HepG2 (cell line): ENCODE data around the gene SYTL5. TPM values are rescaled to one million over a fixed set of nuclear protein-coding genes. Genes with fewer than 3 reads are reported as not detected.

ENCODE experiments used
- ATAC-seq: fragments of 200-7000 bp; cut with Tn5 transposase; 3 replicates; pipeline ENCODE4 v1.9.1; 2020; ENCODE audit warnings: mild to moderate bottlenecking, moderate library complexity
- BruUV-seq: library from RNA; stranded (reverse); fragments of 400-500 nt; replicated peaks from 2 replicates; lab custom pipeline; 2021; lab: Mats Ljungman, UMichigan
- CTCF ChIA-PET: fragments of 300-600 bp; formaldehyde crosslinking; extraction: SDS; loops from one replicate; lab custom pipeline; 2021; ENCODE audit warnings: low total read pairs, inconsistent platforms, low intra/inter-chr PET ratio; lab: Yijun Ruan, JAX
- POLR2A ChIA-PET: fragments of 350-600 bp; sonication (Branson Sonifier 250); formaldehyde crosslinking; loops from one replicate; lab custom pipeline; 2020; ENCODE audit warnings: antibody characterized with exemption, inconsistent platforms; lab: Yijun Ruan, JAX
- DNase-seq: peaks from one replicate; pipeline ENCODE4 v3.0.0-alpha.2; 2015; ENCODE audit warnings: low spot score
- FAIRE-seq: peaks from 3 replicates; lab custom pipeline; 2011; peaks lifted over from hg19 to GRCh38; lab: Jason Lieb, UNC
- H2AFZ ChIP-seq: one replicate; pipeline ENCODE4 v1.6.1; 2011; ENCODE audit warnings: low read length, inconsistent platforms
- H3K27ac ChIP-seq: fragments of 300-600 bp; 3 replicates; pipeline ENCODE4 v1.8.0; 2011; ENCODE audit warnings: mixed run types, mild to moderate bottlenecking, mixed read lengths, low read length, inconsistent platforms; ENCODE audit not compliant: insufficient read depth; ENCODE audit errors: extremely low read length
- H3K27me3 ChIP-seq, 2 experiments: fragments of 200-600 bp in 1 of 2; 2 replicates in 1 of 2; 3 replicates in 1 of 2; pipeline versions ENCODE4 v1.6.0 to v1.8.0; 2011; ENCODE audit warnings: low read length in 2 of 2, mild to moderate bottlenecking in 2 of 2, moderate library complexity in 2 of 2, inconsistent platforms in 1 of 2; ENCODE audit not compliant: insufficient read depth in 2 of 2, control insufficient read depth in 1 of 2
- H3K36me3 ChIP-seq, 2 experiments: fragments of 200-600 bp in 1 of 2; replicated peaks in 1 of 2; 2 replicates in 1 of 2; 3 replicates in 1 of 2; pipeline versions ENCODE4 v1.5.1 to v1.8.0; 2011; ENCODE audit warnings: low read length in 2 of 2, inconsistent platforms in 1 of 2; ENCODE audit not compliant: insufficient read depth in 2 of 2, control insufficient read depth in 1 of 2
- H3K4me1 ChIP-seq: 2 replicates; pipeline ENCODE4 v1.5.1; 2012; ENCODE audit warnings: low read length, inconsistent platforms; ENCODE audit not compliant: insufficient read depth
- H3K4me2 ChIP-seq: 2 replicates; pipeline ENCODE4 v1.6.0; 2011; ENCODE audit warnings: low read depth, low read length, inconsistent platforms
- H3K4me3 ChIP-seq, 3 experiments: fragments of 200-600 bp in 1 of 3; sonication (generic), shearing (Covaris generic) in 1 of 3; replicated peaks in 1 of 3; 2 replicates each; pipeline ENCODE4 v1.5.1; 2011 to 2016; ENCODE audit warnings: low read length in 3 of 3, inconsistent platforms in 2 of 3, low read depth in 2 of 3, mild to moderate bottlenecking in 2 of 3, control low read depth in 1 of 3, mixed read lengths in 1 of 3; ENCODE audit not compliant: insufficient read depth in 1 of 3
- H3K79me2 ChIP-seq: one replicate; pipeline ENCODE4 v1.6.1; 2011; ENCODE audit warnings: low read length, inconsistent platforms; ENCODE audit not compliant: insufficient read depth
- H3K9ac ChIP-seq: 2 replicates; pipeline ENCODE4 v1.6.0; 2011; ENCODE audit warnings: mild to moderate bottlenecking, low read depth, low read length, inconsistent platforms; ENCODE audit not compliant: insufficient read depth
- H3K9me3 ChIP-seq: 2 replicates; pipeline ENCODE4 v1.5.1; 2012; ENCODE audit warnings: mild to moderate bottlenecking, low read length
- H4K20me1 ChIP-seq: 2 replicates; pipeline ENCODE4 v1.6.0; 2011; ENCODE audit warnings: inconsistent platforms, mild to moderate bottlenecking, low read length, moderate library complexity; ENCODE audit not compliant: insufficient read depth
- EZH2 ChIP-seq: conservative IDR thresholded peaks from 2 replicates; pipeline ENCODE4 v1.6.1; 2012; ENCODE audit warnings: mild to moderate bottlenecking, low read depth, low read length, moderate library complexity
- KLF12 ChIP-seq: sonication (generic); formaldehyde crosslinking; IDR thresholded peaks from 2 replicates; pipeline ENCODE4 v1.4.0; 2020; ENCODE audit warnings: missing genetic modification reagents, borderline replicate concordance
- MYNN ChIP-seq: sonication (generic); formaldehyde crosslinking; IDR thresholded peaks from 2 replicates; pipeline ENCODE4 v1.4.0; 2020; ENCODE audit warnings: mild to moderate bottlenecking, low read depth, missing genetic modification reagents
- NFIC ChIP-seq: IDR thresholded peaks from 2 replicates; pipeline ENCODE4 v1.6.1; 2012; ENCODE audit warnings: mild to moderate bottlenecking, low read length, inconsistent platforms
- TOE1 ChIP-seq: sonication (generic); formaldehyde crosslinking; IDR thresholded peaks from 2 replicates; pipeline ENCODE4 v1.4.0; 2020; ENCODE audit warnings: mild to moderate bottlenecking, missing genetic modification reagents
- ZNF296 ChIP-seq: sonication (generic); formaldehyde crosslinking; conservative IDR thresholded peaks from 2 replicates; pipeline ENCODE4 v1.5.0; 2020; ENCODE audit warnings: mild to moderate bottlenecking, missing genetic modification reagents
- ZNF44 ChIP-seq: sonication (generic); formaldehyde crosslinking; IDR thresholded peaks from 2 replicates; pipeline ENCODE4 v1.5.1; 2020; ENCODE audit warnings: mild to moderate bottlenecking, missing genetic modification reagents
- WGBS: methylation state at CpG from one replicate; pipeline ENCODE4 v1.1.6; 2017; ENCODE audit warnings: low lambda C conversion rate; 5-methylcytosine and 5-hydroxymethylcytosine counted together
- in situ Hi-C: cut with HindIII; loops from 2 replicates; pipeline ENCODE4 v1.10.0; 2017; ENCODE audit warnings: low pct_unique_long_range_greater_than_20kb; ENCODE audit not compliant: extremely low pct_ligation_motif_present
- intact Hi-C: fragments of 100-400 bp; cut with micrococcal nuclease; formaldehyde crosslinking; loops from one replicate; pipeline ENCODE4 v1.10.0; 2022; ENCODE audit not compliant: unreplicated experiment
- polyA plus RNA-seq, 8 experiments: library from polyadenylated mRNA; depleted of rRNA in 3 of 8; stranded (reverse) in 7 of 8; unstranded in 1 of 8; fragments of >200 nt; fragmentation: Illumina TruSeq in 4 of 8; extraction: Trizol in 4 of 8; gene quantifications; 2 replicates each; pipeline versions ENCODE4 v1.2.1 to v1.2.3, GENCODE V29; 2011 to 2016; ENCODE audit warnings: low read depth in 4 of 8, missing spikeins in 1 of 8, mixed read lengths in 1 of 8; ENCODE audit not compliant: insufficient read depth in 1 of 8
- total RNA-seq, 5 experiments: library from RNA; depleted of rRNA; stranded (reverse); fragments of >200 nt; fragmentation: Illumina TruSeq; extraction: Trizol; gene quantifications; 2 replicates each; pipeline ENCODE4 v1.2.3, GENCODE V29; 2016; ENCODE audit warnings: low read depth in 1 of 5
- TF ChIP-seq, protein P1 (sequence below): sonication (generic); formaldehyde crosslinking; IDR thresholded peaks from 2 replicates; pipeline ENCODE4 v1.8.1; 2023; ENCODE audit warnings: mild to moderate bottlenecking, missing genetic modification reagents
- TF ChIP-seq, protein P2 (sequence below): sonication (generic); formaldehyde crosslinking; IDR thresholded peaks from 2 replicates; pipeline ENCODE4 v1.4.0; 2020; ENCODE audit warnings: mild to moderate bottlenecking, missing genetic modification reagents
- TF ChIP-seq, protein P3 (sequence below): sonication (generic); formaldehyde crosslinking; IDR thresholded peaks from 2 replicates; pipeline ENCODE4 v1.4.0; 2020; ENCODE audit warnings: missing genetic modification reagents
- TF ChIP-seq, protein P4 (sequence below): sonication (generic); formaldehyde crosslinking; IDR thresholded peaks from 2 replicates; pipeline ENCODE4 v1.8.1; 2023; ENCODE audit warnings: mild to moderate bottlenecking, inconsistent platforms, moderate library complexity, missing genetic modification reagents, borderline replicate concordance

The SYTL5 gene
- total and polyA plus RNA-seq, 2 of the 13 experiments (the other 11 are each of a cell fraction or from before 2014, with no cell fraction given), result not detected

DNA sequence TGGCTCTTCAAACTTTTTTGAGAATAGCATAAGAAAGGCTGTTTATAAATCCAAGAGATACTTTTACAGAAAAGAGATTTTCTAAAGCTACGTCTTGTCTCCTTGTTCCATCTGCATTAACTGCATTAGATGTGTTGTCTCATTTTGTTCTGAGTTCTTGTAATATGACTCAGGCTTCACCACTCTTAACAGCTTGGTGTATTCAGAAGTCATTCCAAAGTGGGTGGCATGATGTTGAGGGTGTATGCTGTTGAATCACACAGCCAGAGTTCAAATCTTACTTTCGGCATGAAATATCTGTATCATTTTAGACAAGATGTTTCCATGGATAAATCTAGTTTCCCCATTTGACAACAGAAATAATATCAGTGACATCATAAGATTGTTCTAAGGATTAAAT, 30.1 kb downstream of the SYTL5 start:
- intact Hi-C loops, result no loop called here
- no peaks in the 10 kb centered on the region for H3K79me2 ChIP-seq
- CTCF ChIA-PET, result no interaction called here
- ATAC-seq, result no peak
- no peaks in the 10 kb centered on the region for H4K20me1 ChIP-seq
- H3K9me3 ChIP-seq, result no peaks in the 10 kb centered on the region
- H3K36me3 ChIP-seq, result no peaks in the 10 kb centered on the region
- H2AFZ ChIP-seq, result no peak overlapping the region
- H3K27me3 ChIP-seq, result no peaks in the 10 kb centered on the region
- 91% methylated on average over 2 of the region's 2 CpGs for WGBS
- H3K4me3 ChIP-seq, result no peak overlapping the region
- in situ Hi-C loops, result no loop called here
- BruUV-seq, result no TSS peak
- no peak overlapping the region for H3K27ac ChIP-seq
- no peak for FAIRE-seq
- H3K9ac ChIP-seq, result no peak overlapping the region
- DNase-seq, result no peak
- no peak overlapping the region for H3K4me2 ChIP-seq
- POLR2A ChIA-PET, result no interaction called here
- no peaks in the 10 kb centered on the region for H3K4me1 ChIP-seq
- TF ChIP-seq KLF12 (no peak), TOE1 (CRISPR knock-in tag) (no peak), EZH2 (no peak), MYNN (CRISPR knock-in tag) (no peak), ZNF44 (CRISPR knock-in tag) (no peak), ZNF296 (CRISPR knock-in tag) (no peak), NFIC (no peak)
- TF ChIP-seq, protein P1, sequence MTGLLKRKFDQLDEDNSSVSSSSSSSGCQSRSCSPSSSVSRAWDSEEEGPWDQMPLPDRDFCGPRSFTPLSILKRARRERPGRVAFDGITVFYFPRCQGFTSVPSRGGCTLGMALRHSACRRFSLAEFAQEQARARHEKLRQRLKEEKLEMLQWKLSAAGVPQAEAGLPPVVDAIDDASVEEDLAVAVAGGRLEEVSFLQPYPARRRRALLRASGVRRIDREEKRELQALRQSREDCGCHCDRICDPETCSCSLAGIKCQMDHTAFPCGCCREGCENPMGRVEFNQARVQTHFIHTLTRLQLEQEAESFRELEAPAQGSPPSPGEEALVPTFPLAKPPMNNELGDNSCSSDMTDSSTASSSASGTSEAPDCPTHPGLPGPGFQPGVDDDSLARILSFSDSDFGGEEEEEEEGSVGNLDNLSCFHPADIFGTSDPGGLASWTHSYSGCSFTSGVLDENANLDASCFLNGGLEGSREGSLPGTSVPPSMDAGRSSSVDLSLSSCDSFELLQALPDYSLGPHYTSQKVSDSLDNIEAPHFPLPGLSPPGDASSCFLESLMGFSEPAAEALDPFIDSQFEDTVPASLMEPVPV (CRISPR knock-in tag), result no peak
- TF ChIP-seq, protein P2, sequence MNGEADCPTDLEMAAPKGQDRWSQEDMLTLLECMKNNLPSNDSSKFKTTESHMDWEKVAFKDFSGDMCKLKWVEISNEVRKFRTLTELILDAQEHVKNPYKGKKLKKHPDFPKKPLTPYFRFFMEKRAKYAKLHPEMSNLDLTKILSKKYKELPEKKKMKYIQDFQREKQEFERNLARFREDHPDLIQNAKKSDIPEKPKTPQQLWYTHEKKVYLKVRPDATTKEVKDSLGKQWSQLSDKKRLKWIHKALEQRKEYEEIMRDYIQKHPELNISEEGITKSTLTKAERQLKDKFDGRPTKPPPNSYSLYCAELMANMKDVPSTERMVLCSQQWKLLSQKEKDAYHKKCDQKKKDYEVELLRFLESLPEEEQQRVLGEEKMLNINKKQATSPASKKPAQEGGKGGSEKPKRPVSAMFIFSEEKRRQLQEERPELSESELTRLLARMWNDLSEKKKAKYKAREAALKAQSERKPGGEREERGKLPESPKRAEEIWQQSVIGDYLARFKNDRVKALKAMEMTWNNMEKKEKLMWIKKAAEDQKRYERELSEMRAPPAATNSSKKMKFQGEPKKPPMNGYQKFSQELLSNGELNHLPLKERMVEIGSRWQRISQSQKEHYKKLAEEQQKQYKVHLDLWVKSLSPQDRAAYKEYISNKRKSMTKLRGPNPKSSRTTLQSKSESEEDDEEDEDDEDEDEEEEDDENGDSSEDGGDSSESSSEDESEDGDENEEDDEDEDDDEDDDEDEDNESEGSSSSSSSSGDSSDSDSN (CRISPR knock-in tag), result no peak
- TF ChIP-seq, protein P3, sequence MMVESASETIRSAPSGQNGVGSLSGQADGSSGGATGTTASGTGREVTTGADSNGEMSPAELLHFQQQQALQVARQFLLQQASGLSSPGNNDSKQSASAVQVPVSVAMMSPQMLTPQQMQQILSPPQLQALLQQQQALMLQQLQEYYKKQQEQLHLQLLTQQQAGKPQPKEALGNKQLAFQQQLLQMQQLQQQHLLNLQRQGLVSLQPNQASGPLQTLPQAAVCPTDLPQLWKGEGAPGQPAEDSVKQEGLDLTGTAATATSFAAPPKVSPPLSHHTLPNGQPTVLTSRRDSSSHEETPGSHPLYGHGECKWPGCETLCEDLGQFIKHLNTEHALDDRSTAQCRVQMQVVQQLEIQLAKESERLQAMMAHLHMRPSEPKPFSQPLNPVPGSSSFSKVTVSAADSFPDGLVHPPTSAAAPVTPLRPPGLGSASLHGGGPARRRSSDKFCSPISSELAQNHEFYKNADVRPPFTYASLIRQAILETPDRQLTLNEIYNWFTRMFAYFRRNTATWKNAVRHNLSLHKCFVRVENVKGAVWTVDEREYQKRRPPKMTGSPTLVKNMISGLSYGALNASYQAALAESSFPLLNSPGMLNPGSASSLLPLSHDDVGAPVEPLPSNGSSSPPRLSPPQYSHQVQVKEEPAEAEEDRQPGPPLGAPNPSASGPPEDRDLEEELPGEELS (CRISPR knock-in tag), result no peak
- TF ChIP-seq, protein P4, sequence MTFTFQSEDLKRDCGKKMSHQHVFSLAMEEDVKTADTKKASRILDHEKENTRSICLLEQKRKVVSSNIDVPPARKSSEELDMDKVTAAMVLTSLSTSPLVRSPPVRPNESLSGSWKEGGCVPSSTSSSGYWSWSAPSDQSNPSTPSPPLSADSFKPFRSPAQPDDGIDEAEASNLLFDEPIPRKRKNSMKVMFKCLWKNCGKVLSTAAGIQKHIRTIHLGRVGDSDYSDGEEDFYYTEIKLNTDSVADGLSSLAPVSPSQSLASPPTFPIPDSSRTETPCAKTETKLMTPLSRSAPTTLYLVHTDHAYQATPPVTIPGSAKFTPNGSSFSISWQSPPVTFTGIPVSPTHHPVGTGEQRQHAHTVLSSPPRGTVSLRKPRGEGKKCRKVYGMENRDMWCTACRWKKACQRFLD (CRISPR knock-in tag), result no peak
